ENCODE data around the gene SEMA3B. TPM values are rescaled to one million over a fixed set of nuclear protein-coding genes. Genes with fewer than 3 reads are reported as not detected.
"Not testable (repeated sequence)": the region's sequence is repeated elsewhere in the genome, so short reads cannot be mapped to it uniquely, and the experiment has no call there.

The SEMA3B gene
- total RNA-seq, 1 donor from 2014 or later: 19.8 TPM

- intact Hi-C loops (cut with DNase I): no loop called here
- DNase-seq (ENCODE audit: missing footprints) (no peak), ATAC-seq (peak; percentile 12)
Measured at GRCh38 chr3:50279255-50280016, 10.5 kb downstream of the SEMA3B start.

GRCh38 chr3:50284121-50284520 lies 15.2 kb downstream of the SEMA3B start:
- DNase-seq (ENCODE audit: missing footprints); intact Hi-C loops (cut with DNase I); ATAC-seq: not testable (repeated sequence)

DNA sequence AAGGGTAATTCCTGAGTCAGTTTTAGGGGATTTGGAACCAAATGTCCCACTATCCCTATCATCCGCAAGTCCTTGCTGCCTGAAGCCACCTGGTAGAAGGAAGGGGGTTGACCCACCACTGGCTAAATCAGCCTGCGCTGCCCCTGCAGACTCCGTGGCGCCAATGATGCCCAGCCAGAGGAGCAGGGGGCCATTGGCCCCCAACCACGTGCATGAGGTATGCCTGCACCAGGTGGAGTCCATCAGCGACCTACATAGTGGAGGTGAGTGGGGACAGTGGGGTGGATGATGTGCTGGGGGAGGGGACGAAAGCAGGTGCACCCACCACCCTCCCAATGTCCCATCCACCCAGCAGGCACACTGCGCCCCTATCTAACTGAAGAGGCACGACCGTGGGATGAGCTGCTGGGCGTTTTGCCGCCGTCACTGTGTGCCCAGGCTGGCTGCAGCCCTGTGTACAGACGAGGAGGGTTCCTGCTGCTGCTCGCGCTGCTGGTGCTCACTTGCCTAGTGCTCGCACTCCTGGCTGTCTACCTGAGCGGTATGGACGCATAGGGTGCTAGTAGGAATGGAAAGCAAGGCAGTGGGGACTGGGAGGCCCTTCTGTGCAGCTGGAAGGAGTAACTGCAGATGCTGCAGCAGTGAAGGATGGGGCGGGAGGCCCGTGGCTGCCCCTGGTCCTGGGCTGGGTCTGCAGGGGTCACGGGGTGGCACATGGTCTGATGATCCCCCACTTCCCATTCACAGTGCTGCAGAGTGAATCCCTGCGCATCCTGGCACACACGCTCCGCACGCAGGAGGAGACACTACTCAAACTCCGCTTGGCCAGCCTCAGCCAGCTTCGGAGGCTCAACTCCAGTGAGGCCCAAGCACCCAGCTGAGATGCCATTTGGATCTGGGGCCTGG lies 17.6 kb downstream of the SEMA3B start:
- intact Hi-C loops (cut with DNase I): loop anchor here (5.0 kb wide), 1 partner anchor 564 kb away; the partner anchor contains the start of gene GMPPB
- DNase-seq (ENCODE audit: missing footprints) (no peak), ATAC-seq (no peak)

- intact Hi-C loops (cut with DNase I): loop anchor here (5.0 kb wide), 1 partner anchor 565 kb away; the partner anchor contains the start of gene GMPPB
- ATAC-seq (peak; percentile 68), DNase-seq (ENCODE audit: missing footprints) (peak; percentile 83)
Measured at GRCh38 chr3:50287262-50287661, 18.3 kb downstream of the SEMA3B start.

- no peak for DNase-seq (ENCODE audit: missing footprints)
- intact Hi-C loops (cut with DNase I): loop anchor here (5.0 kb wide), 1 partner anchor 566 kb away; the partner anchor contains the start of gene GMPPB
- ATAC-seq: no peak
Measured at GRCh38 chr3:50288387-50289007, 19.6 kb downstream of the SEMA3B start.

GRCh38 chr3:50289130-50289529 lies 20.2 kb downstream of the SEMA3B start:
- no peak for DNase-seq (ENCODE audit: missing footprints)
- no peak for ATAC-seq
- intact Hi-C loops (cut with DNase I): loop anchor here (5.0 kb wide), 1 partner anchor 567 kb away; the partner anchor contains the start of gene GMPPB

DNA sequence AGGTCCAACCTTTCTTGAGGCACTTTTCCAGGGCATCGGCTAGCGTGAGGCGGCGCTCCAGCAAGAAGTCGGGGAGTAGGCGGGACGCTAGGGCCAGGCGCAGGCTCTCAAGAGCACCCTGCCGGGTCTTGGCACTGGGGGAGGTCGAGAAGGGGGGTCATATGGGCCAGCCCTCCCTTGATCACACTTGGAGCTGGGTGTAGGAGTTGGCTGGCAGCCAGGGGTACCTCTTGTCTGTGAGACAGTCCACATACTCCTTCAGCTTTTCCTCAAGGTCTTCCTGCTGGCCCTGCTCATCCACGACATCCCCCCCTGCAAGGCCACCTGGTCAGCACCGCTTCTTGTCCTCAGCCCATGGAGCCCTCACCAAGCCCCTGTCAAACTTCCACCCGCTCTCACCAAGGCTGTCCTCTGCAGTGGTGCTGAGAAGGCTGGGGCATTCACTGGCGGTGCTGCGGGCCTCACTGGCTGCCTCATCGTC lies 21.3 kb downstream of the SEMA3B start:
- intact Hi-C loops (cut with DNase I): no loop called here
- ATAC-seq (no peak), DNase-seq (ENCODE audit: missing footprints) (no peak)

DNA sequence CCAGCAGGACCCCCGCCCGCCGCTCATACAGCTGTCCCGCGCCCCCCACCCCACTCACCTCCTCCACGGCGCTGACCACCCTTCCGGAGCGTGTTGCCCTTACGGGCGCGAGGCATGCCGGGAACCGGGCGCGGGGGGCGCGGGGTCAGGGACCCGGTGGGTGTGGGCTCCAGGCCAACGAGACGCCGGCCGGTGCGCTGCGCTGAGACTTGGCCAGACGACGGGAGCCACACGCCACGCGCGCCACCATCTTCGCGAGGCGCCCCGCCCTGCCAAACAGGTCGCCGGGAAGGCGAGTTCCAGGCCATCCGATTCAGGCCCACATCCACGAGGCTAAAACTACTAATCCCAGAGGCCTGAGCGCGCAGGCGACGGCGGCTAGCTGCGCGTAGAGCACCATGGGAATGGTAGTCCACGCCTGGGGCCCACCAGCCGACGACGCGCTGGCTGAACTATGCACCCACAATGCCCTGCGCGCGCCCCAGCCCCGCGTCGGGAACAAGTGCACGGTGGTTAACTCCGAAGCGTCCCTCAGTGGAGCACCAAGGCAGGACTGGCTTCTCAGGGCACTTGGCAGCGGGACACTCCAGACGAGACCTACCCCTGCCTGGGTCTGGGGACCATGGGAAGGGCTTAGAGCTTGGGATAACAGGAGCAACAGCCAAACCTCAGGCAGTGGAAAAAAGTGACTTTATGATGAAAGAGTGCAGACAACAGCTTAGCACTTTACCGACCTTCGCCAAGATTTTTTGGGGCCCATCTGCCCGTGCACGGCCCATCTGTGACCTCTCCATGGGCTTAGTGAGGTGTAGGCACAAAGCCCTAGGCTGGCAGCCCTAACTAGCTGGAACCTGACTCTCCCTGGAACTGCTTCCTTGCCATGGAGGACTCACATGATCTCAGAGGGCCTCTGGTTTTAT lies 23.5 kb downstream of the SEMA3B start, which contains the start of gene IFRD2:
IFRD2 (minus strand) TSS at position 271 of the 920 bp plus-strand sequence; CDS start at position 116, 155 bp downstream.
- intact Hi-C loops (cut with DNase I): no loop called here
- peak; percentile 97 for ATAC-seq
- DNase-seq (ENCODE audit: missing footprints): peak; percentile 100

GRCh38 chr3:50293079-50293801 lies 24.3 kb downstream of the SEMA3B start:
- ATAC-seq (no peak), DNase-seq (ENCODE audit: missing footprints) (no peak)
- intact Hi-C loops (cut with DNase I): no loop called here

- intact Hi-C loops (cut with DNase I): no loop called here
- ATAC-seq (no peak), DNase-seq (ENCODE audit: missing footprints) (no peak)
Measured at GRCh38 chr3:50294089-50294488, 25.1 kb downstream of the SEMA3B start.

- no peak for DNase-seq (ENCODE audit: missing footprints)
- ATAC-seq: no peak
- intact Hi-C loops (cut with DNase I): no loop called here
Measured at GRCh38 chr3:50294492-50295403, 25.8 kb downstream of the SEMA3B start.

GRCh38 chr3:50295553-50296431 lies 26.8 kb downstream of the SEMA3B start:
- intact Hi-C loops (cut with DNase I): no loop called here
- ATAC-seq (no peak), DNase-seq (ENCODE audit: missing footprints) (no peak)

DNA sequence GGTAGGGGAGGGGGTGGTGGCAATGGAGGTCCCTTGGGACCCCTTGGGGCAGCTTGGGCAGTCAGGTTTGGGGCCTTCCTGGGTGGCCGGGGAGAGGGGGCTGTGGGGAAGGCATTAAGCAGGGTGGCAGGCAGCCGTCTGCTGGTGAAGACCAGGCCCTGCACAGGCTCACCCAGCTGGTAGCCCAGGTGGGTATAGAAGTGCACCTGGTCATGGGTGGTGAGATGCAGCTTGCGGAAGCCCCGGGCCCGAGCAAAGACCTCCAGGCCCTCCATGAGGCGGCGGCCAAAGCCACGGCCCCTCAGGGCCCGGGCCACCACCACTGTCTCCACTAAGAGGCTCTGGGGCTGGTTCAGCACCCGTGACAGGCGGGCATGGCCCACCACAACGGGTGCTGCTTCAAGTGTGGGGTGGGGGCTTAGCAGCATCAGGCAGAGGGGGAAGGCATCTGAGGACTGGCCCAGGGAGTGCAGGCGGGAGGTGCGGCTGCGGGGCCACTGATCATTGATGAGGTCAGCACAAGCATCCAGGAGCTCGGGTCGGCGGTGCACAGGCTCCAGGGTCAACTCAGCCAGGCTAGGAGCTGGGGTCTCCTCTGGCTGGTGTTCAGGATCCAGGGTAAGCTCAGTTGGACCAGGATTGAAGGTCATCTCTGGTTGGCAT lies 27.9 kb downstream of the SEMA3B start:
- no peak for DNase-seq (ENCODE audit: missing footprints)
- intact Hi-C loops (cut with DNase I): no loop called here
- no peak for ATAC-seq

- intact Hi-C loops (cut with DNase I): no loop called here
- no peak for DNase-seq (ENCODE audit: missing footprints)
Measured at GRCh38 chr3:50297384-50297775, 28.4 kb downstream of the SEMA3B start.

More at GRCh38 chr3:50297384-50297775, 28.4 kb downstream of the SEMA3B start:
- no peak for ATAC-seq
